Middle frontal gyrus (tissue), 1 donor: ENCODE data around the gene MMD.
"Not testable (repeated sequence)": the region's sequence is repeated elsewhere in the genome, so short reads cannot be mapped to it uniquely, and the experiment has no call there.

Source experiments
- DNase-seq: peaks from one replicate; pipeline ENCODE4 v3.0.0-alpha.2; 2015; ENCODE audit warnings: low spot score; ENCODE audit errors: extremely low spot score

MMD gene, protein sequence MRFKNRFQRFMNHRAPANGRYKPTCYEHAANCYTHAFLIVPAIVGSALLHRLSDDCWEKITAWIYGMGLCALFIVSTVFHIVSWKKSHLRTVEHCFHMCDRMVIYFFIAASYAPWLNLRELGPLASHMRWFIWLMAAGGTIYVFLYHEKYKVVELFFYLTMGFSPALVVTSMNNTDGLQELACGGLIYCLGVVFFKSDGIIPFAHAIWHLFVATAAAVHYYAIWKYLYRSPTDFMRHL

DNA sequence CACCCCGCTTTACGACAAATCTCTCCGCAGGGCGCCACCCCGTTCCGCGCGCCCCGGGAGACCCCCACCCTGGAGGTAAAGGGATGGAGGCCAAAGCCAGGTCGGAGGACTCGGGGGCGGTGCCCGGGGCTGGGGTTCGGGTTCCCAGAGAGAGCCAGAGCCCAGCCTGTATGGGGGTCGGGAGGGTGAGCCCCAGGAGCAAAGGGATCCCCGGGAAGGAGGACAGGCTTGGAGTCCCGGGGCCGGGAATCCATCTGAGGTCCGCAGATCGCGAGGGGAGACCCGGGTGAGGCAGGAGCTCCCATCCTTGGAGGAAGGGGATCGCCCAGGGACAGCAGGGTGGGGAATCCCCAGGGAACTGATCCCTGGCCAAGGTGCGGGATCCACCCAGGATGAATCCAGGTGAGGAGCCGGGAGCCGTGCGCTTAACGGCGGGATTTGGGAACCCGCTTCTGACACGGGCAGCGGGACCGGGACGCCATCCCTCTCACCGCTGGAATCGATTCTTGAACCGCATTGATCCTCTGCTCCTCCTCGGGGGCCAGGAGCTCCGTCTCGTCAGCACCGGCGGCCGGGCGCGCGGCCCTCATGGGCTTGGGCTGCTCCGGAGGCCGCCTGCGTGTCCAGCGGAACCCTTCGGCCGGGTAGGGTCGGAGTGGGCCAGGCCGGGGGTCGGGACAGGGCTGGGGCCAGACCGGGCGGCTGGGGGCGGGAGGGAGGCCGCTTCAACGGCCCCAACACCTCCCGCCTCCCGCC, at the start of gene MMD:
Gene MMD (minus strand): TSS at position 657 of the 756 bp plus-strand sequence. CDS start 140 bp downstream, at position 517.
- DNase-seq, result no peak

DNA sequence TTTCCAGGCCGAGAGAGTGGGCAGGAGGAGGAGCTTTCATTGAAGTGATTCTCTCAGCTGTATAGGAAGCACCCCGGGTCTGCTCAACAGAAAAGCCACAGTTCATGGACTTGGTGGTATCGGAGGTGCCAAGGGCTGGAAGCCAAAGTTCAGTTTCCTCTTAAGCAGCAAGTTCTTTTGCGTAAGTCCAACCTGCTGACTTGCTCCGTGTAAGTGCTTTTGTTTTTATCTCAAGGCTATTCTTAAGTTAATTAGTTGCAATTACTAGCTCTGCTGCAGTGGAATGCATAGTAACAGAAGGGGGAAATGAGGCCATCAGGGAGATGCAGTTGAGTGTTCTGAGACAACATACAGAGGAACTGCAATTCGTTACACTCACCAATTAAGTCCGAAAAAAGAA, 45.0 kb upstream of the MMD start:
- DNase-seq, result no peak

DNA sequence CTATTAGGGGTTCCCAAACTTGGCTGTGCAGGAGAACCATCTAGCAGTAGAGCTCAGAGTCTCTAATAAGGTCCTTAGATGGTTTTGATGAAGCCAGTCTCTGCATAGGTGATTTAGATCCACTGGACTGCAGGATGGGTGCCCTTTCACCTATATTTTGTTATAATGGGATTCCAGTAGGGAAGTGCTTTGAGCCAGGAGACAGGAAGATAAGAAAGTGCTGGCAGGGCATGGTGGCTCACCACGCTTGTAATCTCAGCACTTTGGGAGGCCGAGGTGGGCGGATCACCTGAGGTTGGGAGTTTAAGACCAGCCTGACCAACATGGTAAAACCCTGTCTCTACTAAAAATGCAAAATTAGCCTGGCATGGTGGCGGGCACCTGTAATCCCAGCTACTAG, 44.1 kb upstream of the MMD start:
- DNase-seq, result not testable (repeated sequence)

DNA sequence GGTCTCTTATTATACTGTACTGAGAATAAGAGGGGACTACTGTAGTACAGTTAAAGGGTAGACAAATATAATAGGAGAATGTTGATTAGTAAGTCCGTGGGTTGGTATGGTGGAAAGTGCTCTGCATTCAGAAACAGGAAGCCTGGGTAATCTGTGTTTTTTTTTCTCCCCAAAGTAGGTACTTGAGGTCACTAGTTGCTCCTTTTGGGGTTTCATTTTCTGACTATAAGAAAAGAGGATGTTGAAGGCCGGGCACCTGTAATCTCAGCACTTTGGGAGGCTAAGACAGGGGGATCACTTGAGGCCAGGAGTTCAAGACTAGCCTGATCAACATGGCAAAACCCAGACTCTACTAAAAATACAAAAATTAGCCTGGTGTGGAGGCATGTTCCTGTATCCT, 42.0 kb upstream of the MMD start:
- no peak for DNase-seq

DNA sequence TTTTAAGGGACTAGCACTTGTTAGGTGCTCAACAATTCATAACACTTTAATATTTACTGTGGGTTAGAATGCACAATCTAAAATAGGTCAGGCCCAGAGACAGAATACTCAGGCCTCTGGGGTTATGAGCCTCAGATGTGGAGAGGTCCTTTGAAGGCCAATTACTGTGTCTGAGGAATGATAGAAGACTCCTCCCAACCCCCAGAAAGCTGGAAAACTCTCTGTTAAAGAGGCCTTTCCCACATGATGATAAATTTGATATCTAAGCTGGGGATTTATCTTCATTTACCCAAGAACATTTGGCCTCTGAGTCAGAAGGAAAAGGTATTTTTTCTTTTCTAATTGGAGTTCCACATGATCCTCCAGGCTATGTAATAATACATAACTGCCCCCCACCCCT, 41.1 kb upstream of the MMD start:
- DNase-seq, result no peak

DNA sequence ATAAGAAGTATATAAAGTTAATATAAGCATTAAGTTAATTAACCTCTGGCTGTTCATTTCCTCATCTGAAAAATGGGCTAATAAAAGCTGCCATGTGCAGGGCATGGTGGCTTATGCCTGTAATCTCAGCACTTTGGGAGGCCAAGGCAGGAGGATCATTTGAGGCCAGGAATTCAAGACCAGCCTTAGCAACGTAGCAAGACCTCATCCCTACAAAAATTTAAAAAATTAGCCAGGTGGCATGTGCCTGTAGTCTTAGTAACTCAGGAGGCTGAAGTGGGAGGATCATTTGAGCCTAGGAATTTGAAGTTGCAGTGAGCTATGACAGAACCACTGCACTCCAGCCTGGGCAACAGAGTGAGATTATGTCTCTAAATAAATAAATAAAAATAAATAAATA, 40.6 kb upstream of the MMD start:
- no peak for DNase-seq

DNA sequence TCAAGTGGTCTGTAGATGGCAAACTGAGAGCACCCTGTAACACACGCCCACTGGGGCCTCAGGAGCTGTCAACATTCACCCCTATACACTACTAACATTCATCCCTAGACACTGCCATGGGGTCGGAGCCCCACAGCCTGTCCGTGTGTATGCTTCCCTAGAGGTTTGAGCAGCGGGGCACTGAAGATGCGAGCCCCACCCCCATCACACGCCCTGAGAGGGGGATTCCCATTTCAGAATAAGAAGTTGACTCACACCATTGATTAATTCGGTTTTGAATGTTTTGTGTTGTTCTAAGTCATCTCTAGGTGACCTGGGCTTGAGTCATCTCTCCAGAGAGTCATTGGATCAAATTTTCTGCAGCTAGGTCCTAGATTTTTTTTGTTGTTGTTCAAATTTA, 37.3 kb upstream of the MMD start:
- no peak for DNase-seq

DNA sequence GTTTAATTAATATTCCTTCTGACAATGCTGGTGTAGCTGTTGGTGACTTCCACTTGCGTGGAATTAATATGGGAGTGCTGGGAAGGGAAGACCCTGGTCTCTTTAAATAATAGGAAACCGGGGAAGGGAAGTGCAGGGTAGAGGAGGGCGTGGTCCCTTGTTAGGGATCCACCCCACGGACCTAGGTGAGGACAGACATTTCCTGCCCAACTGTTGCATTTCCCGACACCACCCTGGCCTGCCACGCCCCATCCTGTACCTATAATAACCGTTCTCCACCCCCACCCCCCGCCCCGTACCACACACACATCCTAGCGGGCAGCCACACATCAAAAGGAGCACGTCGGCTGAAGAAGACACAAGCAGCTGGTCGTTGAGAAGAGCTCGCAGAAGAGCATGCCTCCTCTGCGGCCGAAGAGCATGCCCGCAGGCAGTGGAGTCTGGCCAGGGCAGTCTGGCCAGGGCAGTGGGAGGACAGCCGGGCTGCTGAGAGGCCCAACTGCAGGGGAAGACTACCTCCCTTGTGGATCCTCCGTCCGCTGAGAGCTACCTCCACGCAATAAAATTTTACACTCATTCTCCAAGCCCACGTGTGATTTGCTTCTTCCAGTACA, 36.8 kb upstream of the MMD start:
- DNase-seq, result no peak

DNA sequence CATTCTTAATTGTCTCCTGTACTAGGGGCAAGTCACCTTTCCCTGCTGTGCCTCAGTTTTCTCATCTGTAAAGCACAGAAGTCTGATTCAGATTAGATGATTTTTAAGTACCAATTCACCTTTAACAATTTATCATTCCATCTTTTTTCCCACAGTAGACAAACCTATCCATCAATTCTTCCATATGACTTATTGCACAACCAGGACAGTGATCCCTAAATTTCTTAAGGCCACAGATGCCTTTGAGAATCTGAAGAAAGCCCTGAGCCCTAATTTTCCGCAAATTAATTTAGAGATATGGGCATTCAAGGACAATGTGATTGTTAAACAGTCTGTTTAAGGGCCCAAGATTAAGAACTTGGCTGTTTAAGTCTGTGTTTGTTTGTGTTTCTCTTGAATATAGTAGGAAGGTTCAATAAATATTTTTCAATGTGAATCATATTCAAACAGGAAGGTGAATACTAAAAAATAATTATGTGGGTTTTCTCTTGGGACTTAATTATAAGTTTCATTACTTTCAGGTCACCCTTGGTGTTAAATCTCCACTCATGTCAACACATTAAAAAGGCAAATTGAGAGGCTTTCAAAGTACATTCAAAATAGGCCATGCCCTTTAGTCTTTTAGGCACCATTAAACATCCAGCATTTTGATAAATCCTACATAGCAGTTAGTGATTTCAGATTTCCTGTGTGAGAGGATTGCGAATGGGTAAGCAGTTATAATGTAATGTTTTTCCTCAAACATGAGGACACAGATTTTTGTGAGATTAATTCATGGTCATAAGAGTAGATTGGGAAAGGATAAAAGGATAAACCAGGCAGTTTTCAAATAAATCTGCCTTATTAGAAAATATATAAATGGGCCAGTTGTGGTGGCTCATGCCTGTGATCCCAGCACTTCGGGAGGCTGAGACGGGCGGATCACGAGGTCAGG, 34.9 kb upstream of the MMD start:
- DNase-seq, result no peak

DNA sequence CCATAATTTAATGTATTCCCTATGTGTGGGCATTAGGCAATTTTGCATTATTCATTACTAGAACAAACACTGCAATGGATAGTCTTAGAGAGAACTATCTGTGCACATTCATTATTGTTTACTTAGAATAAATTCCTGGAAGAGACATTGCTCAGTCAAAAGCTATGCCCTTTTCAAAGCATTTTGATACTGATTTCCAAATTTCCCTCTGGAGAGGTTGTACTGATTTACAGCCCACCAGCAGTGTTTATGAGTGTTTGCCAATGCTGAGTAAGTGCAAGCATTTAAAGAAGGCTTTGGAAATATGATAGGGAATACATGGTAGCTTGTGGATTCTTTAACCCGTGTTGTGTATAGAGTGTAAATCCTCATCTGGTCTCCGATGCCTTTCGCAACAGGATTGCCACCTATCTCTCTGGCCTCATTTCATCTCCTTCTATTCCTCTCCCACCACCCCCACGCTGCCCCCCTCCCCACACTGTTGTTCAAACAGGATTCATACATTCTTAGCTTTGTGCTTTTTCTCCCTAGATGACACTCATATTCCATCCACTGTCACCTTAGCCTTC, 33.4 kb upstream of the MMD start:
- DNase-seq, result no peak

DNA sequence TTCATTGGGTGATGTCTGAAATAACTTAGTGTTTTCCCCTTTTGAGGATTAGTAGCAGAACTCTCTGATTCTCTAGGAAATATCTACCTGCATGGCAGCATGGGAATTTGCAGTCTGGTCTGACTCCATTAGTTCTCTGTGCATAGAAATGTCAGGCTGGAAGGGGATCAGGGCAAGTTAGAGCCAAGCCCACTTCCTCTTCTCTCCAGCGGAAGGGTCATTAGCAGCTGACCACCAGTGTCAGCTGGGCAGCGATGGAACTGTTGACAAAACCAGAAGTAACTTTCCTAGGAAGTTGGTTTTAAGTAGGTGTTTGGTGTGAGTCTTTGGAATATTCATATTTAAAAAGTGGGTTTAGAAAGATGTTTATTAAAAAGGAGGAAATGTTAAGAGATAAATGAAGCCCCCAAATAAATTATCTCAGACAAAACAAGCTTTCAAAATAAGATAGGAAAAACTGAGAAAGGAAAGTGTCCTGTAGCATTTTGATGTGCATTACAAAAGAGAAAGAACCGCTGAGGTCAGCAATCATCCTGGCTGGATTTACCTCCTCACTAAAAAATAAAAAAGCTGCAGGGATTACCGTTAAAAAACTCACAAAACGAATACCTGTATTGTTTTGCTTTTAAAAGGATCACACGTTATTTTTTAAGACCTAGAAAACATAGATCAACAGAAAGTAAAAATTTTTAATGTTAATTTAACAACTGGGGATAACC, 32.4 kb upstream of the MMD start:
- DNase-seq, result no peak

DNA sequence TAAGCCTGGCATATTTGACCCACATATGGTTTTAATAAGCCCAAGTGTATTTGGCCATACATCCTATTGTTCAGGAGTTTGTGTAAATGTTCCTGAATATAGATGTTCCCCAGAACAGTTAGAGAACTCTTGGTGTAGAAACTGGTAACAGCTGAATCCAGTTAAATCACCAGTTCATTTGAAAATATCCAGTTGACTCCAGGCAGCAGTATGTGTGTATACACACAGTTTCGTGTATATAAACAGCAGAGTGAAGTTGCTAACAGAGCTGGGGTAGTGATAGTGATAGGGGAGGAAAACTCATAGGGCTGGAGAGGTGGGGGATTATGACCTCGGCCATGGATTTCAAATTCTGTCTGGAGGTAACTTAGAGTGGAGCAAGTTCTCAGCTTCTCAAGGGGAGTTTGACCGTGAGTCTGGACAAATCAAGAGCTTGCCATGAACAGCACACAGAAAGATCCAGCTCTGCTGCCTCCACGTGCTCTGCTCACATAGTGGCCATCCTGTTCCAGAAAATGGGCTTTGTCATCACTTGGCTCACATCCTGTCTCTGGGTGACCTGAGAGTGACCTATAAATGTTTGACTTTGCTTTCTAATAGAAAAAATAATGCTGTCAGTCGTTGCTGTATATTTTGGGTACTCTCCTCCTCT, 30.6 kb upstream of the MMD start:
- DNase-seq, result no peak

DNA sequence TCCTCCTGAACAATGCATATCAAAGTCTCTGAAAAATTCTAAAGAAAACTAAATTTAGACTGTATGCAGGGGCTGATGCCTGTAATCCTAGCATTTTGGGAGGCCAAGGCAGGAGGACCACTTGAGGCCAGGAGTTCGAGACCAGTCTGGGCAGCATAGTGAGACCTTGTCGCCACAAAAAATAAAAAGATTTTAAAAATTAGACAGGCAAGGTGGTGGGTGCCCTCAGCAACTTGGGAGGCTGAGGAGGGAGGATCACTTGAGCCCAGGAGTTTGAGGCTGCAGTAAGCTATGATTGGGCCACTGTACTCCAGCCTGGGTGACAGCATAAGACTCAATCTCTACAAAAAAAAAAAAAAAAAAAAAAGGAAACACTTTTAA, 30.1 kb upstream of the MMD start:
- no peak for DNase-seq

DNA sequence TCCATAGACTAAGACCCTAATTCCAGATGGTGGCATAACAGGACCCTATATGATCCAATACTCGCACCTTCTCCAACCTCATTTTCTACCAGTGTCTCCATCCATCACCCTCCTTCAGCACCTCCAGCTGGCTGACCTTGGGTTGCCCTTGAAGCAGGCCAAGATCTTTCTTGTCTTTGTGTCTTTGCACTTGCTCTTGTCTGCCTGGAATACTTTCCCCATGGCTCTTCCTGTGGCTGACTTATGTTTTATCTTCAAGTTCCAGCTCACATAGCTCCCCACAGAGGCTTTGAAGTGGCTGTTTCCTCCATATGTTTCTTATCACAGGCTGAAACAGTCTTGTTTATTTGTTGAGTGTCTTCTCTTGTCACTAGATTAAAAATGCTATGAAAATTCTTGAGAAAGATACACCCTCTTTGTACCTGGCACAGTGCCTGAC, 29.6 kb upstream of the MMD start:
- DNase-seq, result no peak

DNA sequence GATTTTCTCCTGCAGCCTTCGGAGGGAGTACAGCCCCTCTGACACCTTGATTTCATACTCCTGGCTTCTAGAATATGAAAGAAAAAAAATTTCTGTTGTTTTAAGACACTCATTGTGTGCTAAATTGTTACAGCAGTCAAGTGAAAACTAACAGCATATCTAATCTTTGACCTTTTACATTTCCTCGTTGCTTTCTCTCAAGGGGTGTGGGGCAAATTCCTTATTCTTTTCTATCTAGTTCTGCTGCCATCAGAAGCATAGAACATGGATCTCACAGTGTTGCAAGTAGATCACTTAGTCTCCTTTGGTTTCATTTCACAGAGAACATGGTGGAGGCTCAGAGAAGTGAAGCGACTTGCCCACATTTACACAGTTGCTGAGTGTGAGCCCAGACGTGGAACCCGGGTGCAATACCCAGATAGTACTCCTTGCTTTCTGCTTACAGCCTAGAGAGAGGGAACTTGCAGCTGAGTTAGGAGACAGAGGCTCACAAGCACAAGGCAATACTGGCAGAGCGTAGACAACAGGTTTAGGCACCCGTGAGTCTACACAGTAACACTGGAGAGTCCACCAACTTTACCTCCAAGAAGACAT, 28.7 kb upstream of the MMD start:
- no peak for DNase-seq

DNA sequence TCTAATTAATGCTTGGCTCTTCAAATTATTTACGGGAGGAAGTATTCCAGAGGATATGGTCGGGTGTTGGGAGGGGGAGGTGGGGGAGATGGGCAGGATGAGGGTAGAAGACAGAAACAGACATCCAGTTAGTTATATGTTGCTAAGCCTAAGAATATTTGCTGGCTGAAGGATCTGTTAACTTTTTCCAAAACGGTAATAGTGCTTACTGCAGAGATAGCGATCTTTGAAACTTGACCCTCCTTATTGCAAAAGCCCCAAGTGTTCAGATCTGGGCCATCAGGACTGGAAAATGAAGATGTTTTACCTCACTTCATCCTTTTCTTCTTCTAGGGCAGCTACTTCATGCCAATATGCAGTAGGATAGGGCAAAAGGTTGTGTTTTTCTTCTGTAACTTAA, 27.0 kb upstream of the MMD start:
- DNase-seq, result no peak

DNA sequence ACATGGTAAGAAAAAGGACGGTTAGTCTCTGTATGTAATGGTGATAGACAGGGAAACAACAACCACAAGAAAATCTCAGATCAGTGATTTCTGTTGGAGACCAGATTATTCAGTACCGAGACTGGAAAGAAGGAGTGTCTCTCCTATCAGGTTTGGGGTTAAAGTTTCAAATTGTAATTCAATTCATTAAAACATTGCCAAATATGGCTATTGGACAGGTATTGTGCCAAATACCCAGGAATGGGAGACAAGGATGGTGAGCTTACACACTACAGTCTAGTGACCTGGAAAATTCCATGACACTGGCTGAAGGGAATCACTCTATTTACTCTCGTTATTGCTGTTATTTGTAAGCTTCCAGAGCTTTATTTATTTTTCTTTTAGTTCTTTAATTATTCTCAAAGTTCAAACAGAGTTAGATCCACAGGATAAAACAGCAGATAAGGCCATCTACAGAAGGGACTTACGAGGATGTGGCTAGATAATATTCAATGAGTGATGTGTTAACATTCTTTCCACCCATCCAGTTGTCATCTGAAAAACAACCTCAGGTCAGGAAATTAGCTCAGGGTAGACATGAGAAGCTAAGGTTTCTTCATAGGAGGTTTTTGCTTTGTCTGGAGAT, 25.1 kb upstream of the MMD start:
- no peak for DNase-seq

DNA sequence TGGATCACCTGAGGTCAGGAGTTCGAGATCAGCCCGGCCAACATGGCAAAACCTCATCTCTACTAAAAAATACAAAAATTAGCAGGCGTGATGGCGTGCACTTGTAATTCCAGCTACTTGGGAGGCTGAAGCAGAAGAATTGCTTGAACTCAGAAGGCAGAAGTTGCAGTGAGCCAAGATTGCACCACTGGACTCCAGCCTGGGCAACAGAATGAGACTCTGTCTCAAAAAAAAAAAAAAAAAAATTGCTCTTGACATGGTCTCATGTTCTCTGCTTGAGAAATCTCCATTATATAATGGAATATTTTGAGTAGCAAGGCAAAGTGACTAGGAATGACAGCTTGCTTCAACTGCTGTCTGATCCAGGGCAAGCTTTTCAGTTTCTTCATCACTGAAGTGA, 24.4 kb upstream of the MMD start:
- DNase-seq, result not testable (repeated sequence)
